Keratinocyte (primary cell): ENCODE results near the gene NAPA. TPM values are rescaled to one million over a fixed set of nuclear protein-coding genes. Genes with fewer than 3 reads are reported as not detected.

Experiments
- DNase-seq: peaks from one replicate; pipeline ENCODE4 v3.0.0-alpha.2; 2011; ENCODE audit warnings: low read depth, missing footprints, low spot score
- FAIRE-seq: peaks from 2 replicates; lab custom pipeline; 2011; peaks lifted over from hg19 to GRCh38; lab: Jason Lieb, UNC
- H2AFZ ChIP-seq: 2 replicates; pipeline ENCODE4 v1.6.0; 2012; ENCODE audit warnings: low read length, control low read depth, inconsistent platforms; ENCODE audit not compliant: control insufficient read depth
- H3K27ac ChIP-seq: 2 replicates; pipeline ENCODE4 v1.5.1; 2011; ENCODE audit warnings: low read length; ENCODE audit not compliant: control insufficient read depth, insufficient read depth
- H3K27me3 ChIP-seq: 3 replicates; pipeline ENCODE4 v1.6.0; 2011; ENCODE audit warnings: low read length; ENCODE audit not compliant: control insufficient read depth, insufficient read depth; ENCODE audit errors: extremely low read depth
- H3K36me3 ChIP-seq, 2 experiments: 2 replicates in 1 of 2; 3 replicates in 1 of 2; pipeline ENCODE4 v1.5.1; 2011; ENCODE audit warnings: low read length in 2 of 2, mild to moderate bottlenecking in 1 of 2; ENCODE audit not compliant: control insufficient read depth in 2 of 2, insufficient read depth in 2 of 2; ENCODE audit errors: extremely low read depth in 1 of 2
- H3K4me1 ChIP-seq: 3 replicates; pipeline ENCODE4 v1.5.1; 2011; ENCODE audit warnings: low read length; ENCODE audit not compliant: control insufficient read depth, insufficient read depth; ENCODE audit errors: extremely low read depth
- H3K4me2 ChIP-seq: 3 replicates; pipeline ENCODE4 v1.6.0; 2011; ENCODE audit warnings: low read depth, low read length; ENCODE audit not compliant: control insufficient read depth, insufficient read depth; ENCODE audit errors: extremely low read depth
- H3K4me3 ChIP-seq, 3 experiments: fragments of 200-600 bp in 1 of 3; sonication (generic) in 1 of 3; 2 replicates in 2 of 3; 3 replicates in 1 of 3; pipeline ENCODE4 v1.5.1; 2011 to 2016; ENCODE audit warnings: low read length in 3 of 3, mild to moderate bottlenecking in 3 of 3, control low read depth in 2 of 3, inconsistent platforms in 1 of 3, low read depth in 1 of 3, mixed read lengths in 1 of 3, mixed run types in 1 of 3, moderate library complexity in 1 of 3; ENCODE audit not compliant: control insufficient read depth in 2 of 3, insufficient read depth in 2 of 3; ENCODE audit errors: extremely low read depth in 1 of 3
- H3K79me2 ChIP-seq: 2 replicates; pipeline ENCODE4 v1.6.0; 2012; ENCODE audit warnings: low read length; ENCODE audit not compliant: control insufficient read depth, insufficient read depth
- H3K9ac ChIP-seq: 3 replicates; pipeline ENCODE4 v1.6.0; 2011; ENCODE audit warnings: low read length; ENCODE audit not compliant: control insufficient read depth, insufficient read depth; ENCODE audit errors: extremely low read depth
- H3K9me1 ChIP-seq: 3 replicates; pipeline ENCODE4 v1.6.0; 2011; ENCODE audit warnings: low read length; ENCODE audit not compliant: control insufficient read depth, insufficient read depth; ENCODE audit errors: extremely low read depth
- H3K9me3 ChIP-seq: 2 replicates; pipeline ENCODE4 v1.5.1; 2012; ENCODE audit warnings: low read depth, low read length; ENCODE audit not compliant: control insufficient read depth
- H4K20me1 ChIP-seq: 3 replicates; pipeline ENCODE4 v1.6.0; 2011; ENCODE audit warnings: low read length; ENCODE audit not compliant: control insufficient read depth, insufficient read depth; ENCODE audit errors: extremely low read depth
- CTCF ChIP-seq, 3 experiments: IDR thresholded peaks in 1 of 3; conservative IDR thresholded peaks in 1 of 3; optimal IDR thresholded peaks in 1 of 3; 2 replicates in 2 of 3; 3 replicates in 1 of 3; pipeline versions ENCODE3 to v1.5.1; 2011; ENCODE audit warnings: low read length in 3 of 3, mild to moderate bottlenecking in 3 of 3, moderate library complexity in 2 of 3, control low read depth in 1 of 3, inconsistent platforms in 1 of 3; ENCODE audit not compliant: insufficient read depth in 2 of 3; ENCODE audit errors: extremely low read depth in 1 of 3
- EZH2 ChIP-seq: IDR thresholded peaks from one replicate; pipeline ENCODE4 v1.6.1; 2012; ENCODE audit warnings: inconsistent platforms, mild to moderate bottlenecking, low read length, moderate library complexity
- dilution Hi-C: fragments of 300-500 bp; cut with MboI; formaldehyde crosslinking; loops from one replicate; pipeline ENCODE4 v1.7.0; 2020; ENCODE audit warnings: low sequenced_read_pairs; ENCODE audit not compliant: extremely low pct_ligation_motif_present
- polyA plus RNA-seq, 5 experiments: library from polyadenylated mRNA; depleted of rRNA in 3 of 5; stranded (reverse) in 3 of 5; stranded (forward) in 1 of 5; unstranded in 1 of 5; fragments of >200 nt; gene quantifications; 1 replicate in 1 of 5; 2 replicates in 3 of 5; 3 replicates in 1 of 5; pipeline versions ENCODE4 v1.2.1 to v1.2.3, GENCODE V29; 2011 to 2012; ENCODE audit warnings: missing spikeins in 2 of 5, low read depth in 1 of 5, low replicate concordance in 1 of 5

Gene NAPA
- polyA plus RNA-seq, 1 donor (not counting 4 experiments of a cell fraction or from before 2014, with no cell fraction given), result 89.0 TPM

GRCh38 chr19:47518854-47519253 is 4.0 kb upstream of the NAPA start:
- H4K20me1 ChIP-seq, result no peaks in the 10 kb centered on the region
- TF ChIP-seq CTCF (optimal IDR thresholded peaks at IDR 0.05 in 1 of 3, IDR thresholded peaks at IDR 0.05 in 1 of 3, conservative IDR thresholded peaks at IDR 0.05 in 1 of 3; ENCODE audit: extremely low read depth in 1 of 3, insufficient read depth in 2 of 3, low read length in 3 of 3) (no peak), EZH2 (no peak)
- peaks cover 4% of the 10 kb centered on the region for H3K4me1 ChIP-seq
- no peak overlapping the region for H2AFZ ChIP-seq
- H3K4me3 ChIP-seq, result no peak overlapping the region
- no peaks in the 10 kb centered on the region for H3K9me1 ChIP-seq
- H3K27ac ChIP-seq, result no peak overlapping the region
- peaks cover 10% of the 10 kb centered on the region for H3K79me2 ChIP-seq
- H3K9me3 ChIP-seq, result no peaks in the 10 kb centered on the region
- FAIRE-seq (no peak), DNase-seq (no peak)
- peaks cover 14% of the 10 kb centered on the region for H3K27me3 ChIP-seq
- no peak overlapping the region for H3K4me2 ChIP-seq
- H3K36me3 ChIP-seq, result no peaks in the 10 kb centered on the region
- no peak overlapping the region for H3K9ac ChIP-seq
- dilution Hi-C loops, result no loop called here

- dilution Hi-C loops, result no loop called here
- no peak overlapping the region for H2AFZ ChIP-seq
- DNase-seq (no peak), FAIRE-seq (no peak)
- no peak overlapping the region for H3K4me2 ChIP-seq
- TF ChIP-seq EZH2 (no peak), CTCF (optimal IDR thresholded peaks at IDR 0.05 in 1 of 3, IDR thresholded peaks at IDR 0.05 in 1 of 3, conservative IDR thresholded peaks at IDR 0.05 in 1 of 3; ENCODE audit: extremely low read depth in 1 of 3, insufficient read depth in 2 of 3, low read length in 3 of 3) (no peak)
- H3K36me3 ChIP-seq, result no peaks in the 10 kb centered on the region
- H3K27ac ChIP-seq, result no peak overlapping the region
- H4K20me1 ChIP-seq, result no peaks in the 10 kb centered on the region
- peaks cover 14% of the 10 kb centered on the region for H3K27me3 ChIP-seq
- H3K79me2 ChIP-seq, result peaks cover 17% of the 10 kb centered on the region
- H3K4me3 ChIP-seq, result no peak overlapping the region
- H3K9me1 ChIP-seq, result no peaks in the 10 kb centered on the region
- no peaks in the 10 kb centered on the region for H3K9me3 ChIP-seq
- H3K9ac ChIP-seq, result no peak overlapping the region
- H3K4me1 ChIP-seq, result peaks cover 9% of the 10 kb centered on the region
Observed at GRCh38 chr19:47518139-47518538, 3.3 kb upstream of the NAPA start.
